Coronary artery (tissue), 2 donors: ENCODE data around the gene VWA3B.

ENCODE experiments used
- DNase-seq: peaks from one replicate; pipeline ENCODE4 v3.0.0-alpha.2; 2017; ENCODE audit warnings: low spot score
- H3K27ac ChIP-seq, 2 donors: fragments of 200-600 bp; sonication (generic); one replicate each; pipeline ENCODE4 v1.5.1; 2016 to 2019
- H3K4me3 ChIP-seq: fragments of 200-600 bp; sonication (generic); 2 replicates; pipeline ENCODE4 v1.5.1; 2016; ENCODE audit warnings: mild to moderate bottlenecking, moderate library complexity
- TF ChIP-seq, protein P1 (sequence below): fragments of 200-600 bp; sonication (generic); IDR thresholded peaks from one replicate; pipeline ENCODE4 v1.5.1; 2019; ENCODE audit warnings: antibody characterized with exemption

VWA3B gene

DNA sequence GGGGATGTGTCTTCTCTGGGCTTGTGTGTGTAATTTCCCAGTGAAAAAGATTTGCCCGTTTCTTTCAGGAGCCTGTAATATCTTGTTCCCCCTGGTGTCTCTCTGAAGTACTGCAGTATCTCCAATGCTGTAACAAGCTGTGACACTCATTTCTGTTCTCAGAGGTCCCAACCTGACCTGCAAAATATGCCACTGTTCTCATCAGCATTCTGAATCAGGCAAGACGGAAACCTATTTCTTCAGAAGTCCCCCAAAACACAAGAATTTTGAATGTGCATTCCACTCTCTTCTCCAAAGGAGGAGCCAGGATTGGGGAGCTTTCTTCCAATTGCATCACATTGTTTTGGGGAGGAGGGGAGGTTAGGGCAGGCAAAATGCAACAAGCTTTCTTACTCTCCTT is 182.3 kb downstream of the VWA3B start:
- Histone ChIP-seq H3K27ac (peak overlapping the region; percentile 72 to 76), H3K4me3 (no peak overlapping the region)
- TF ChIP-seq, protein P1, sequence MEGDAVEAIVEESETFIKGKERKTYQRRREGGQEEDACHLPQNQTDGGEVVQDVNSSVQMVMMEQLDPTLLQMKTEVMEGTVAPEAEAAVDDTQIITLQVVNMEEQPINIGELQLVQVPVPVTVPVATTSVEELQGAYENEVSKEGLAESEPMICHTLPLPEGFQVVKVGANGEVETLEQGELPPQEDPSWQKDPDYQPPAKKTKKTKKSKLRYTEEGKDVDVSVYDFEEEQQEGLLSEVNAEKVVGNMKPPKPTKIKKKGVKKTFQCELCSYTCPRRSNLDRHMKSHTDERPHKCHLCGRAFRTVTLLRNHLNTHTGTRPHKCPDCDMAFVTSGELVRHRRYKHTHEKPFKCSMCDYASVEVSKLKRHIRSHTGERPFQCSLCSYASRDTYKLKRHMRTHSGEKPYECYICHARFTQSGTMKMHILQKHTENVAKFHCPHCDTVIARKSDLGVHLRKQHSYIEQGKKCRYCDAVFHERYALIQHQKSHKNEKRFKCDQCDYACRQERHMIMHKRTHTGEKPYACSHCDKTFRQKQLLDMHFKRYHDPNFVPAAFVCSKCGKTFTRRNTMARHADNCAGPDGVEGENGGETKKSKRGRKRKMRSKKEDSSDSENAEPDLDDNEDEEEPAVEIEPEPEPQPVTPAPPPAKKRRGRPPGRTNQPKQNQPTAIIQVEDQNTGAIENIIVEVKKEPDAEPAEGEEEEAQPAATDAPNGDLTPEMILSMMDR, result peak; percentile 37
- DNase-seq, result no peak

DNA sequence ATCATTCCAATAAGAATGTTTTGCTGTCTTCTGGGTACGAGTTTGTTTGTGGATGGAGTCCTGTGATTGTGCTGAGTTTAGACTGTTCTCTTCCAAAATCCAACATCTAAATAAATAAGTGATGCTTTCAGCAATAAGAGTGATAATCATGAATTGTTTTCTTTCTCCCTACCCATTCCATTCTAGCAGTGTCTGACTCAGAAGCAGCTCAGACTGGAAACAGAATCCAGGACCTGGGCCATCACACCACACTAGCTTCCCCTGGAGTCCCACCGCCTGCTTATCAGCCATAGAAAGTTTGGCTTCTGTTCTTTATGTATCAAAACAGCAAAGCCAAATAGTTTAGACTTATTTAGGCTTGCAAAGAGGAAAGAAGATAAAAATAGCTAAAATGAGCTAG is 182.9 kb downstream of the VWA3B start:
- TF ChIP-seq, protein P1, result no peak
- Histone ChIP-seq H3K4me3 (peak overlapping the region; percentile 4), H3K27ac (peak overlapping the region; percentile 72 to 76)
- no peak for DNase-seq

DNA sequence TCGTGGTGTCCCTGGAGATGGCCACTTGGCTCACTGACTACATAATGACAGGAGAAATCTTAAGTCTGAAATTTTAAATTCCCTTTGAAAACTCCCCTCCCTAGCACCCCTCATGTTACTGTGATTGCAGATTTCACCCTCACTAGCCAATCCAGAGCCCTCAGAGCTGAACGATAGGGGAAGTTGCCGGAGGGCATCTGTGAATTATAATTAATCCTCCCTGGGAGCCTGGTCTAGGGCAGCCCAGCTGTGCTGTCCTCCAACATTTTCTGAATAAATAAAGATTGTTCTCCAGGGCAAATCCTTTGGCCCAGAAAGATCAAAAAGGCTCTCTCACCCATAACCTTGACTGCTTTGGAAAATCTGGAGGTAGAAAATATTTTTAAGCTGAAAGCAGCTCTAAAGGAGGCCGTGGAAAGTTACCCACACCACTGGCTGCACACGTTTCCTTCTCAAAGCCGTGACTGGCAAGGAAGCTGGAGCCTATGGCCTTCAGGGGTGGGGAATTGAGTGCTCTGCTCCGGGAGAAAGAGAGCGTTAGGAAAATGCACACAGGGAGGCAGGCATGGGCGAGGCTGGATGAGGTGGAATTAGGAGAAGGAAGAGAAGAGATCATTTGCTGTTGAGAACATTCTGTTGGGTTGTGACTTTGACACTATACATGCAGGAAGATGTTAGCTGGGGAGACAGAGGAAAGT is 190.3 kb downstream of the VWA3B start:
- no peak for DNase-seq
- TF ChIP-seq, protein P1, result no peak
- Histone ChIP-seq H3K4me3 (no peak overlapping the region), H3K27ac (peak overlapping the region in 1 of 2 donors; percentile 10)

DNA sequence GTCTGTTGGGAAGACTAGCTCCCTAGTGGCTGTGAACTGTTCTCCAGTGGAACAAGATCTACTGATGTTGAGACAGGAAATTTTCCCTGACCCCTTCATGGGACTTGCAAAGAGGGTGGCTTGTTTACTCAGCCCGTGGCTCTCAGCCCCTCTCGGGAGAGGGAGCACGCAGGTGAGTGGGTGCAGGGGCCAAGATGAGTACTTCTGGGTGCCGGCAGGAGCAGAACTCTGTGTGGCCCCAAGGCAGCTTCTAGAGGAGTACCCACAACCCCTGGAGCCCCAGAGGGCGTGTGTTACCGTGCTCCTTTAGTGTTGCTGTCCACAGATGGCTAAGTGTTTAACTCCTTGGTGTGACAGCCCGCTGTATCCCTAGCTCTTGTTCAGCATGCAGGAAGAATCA is 191.1 kb downstream of the VWA3B start:
- DNase-seq, result no peak
- TF ChIP-seq, protein P1, result no peak
- no peak overlapping the region for H3K27ac ChIP-seq
- H3K4me3 ChIP-seq, result no peak overlapping the region

DNA sequence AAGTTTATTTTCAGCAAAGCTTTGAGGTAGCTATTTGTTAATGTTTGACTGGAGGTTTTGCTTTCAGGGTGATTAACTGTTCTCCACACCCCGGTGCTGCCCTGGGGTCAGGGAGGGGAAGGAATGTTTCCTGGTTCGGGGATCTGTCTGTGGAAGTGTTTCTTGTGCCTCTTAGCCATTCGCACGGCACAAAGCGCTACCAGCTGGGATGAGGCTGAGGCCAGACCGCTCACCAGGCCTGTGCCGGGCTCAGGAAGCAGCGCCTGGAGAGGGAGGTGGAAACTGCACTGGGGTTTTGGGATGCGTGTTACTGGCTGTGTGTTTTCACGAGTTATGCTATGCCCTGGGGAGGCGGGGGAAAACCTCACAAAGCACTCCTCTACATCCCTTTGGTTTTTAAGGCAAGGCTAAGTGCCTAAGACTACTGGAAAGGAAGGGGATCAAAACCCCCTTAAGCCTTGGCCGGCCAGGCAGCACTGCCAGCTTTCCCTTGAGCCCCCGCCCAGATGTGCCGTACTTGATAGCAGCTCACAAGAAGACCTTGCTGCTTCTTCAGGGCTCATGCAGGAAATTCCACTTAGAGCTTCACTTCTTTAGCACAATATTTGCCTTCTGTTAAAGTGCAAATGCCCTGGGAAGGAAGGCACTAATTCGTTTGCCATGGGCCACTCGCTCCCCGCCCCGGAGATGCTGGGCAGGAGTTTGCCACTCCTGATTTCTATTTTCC is 193.6 kb downstream of the VWA3B start:
- Histone ChIP-seq H3K4me3 (no peak overlapping the region), H3K27ac (no peak overlapping the region)
- TF ChIP-seq, protein P1, result no peak
- DNase-seq, result no peak

DNA sequence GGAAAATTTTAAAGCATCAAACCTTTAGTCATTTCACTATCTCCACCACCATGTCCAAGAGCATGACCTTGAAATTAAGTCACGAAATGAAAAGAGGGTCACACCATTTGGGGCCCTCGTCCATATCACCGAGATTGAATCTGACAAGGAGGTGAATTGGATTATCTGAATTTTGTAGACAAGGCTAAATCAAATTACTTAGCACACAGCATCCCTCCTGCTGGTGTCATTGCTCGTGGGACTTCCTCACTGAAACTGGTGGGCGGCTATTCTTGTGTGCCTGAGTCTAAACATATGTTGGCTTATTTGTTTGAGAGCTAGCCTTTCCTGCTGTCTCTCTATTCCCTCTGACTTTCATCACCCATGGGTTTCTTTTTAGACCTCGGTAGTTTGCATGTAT is 194.6 kb downstream of the VWA3B start:
- TF ChIP-seq, protein P1, result no peak
- no peak overlapping the region for H3K27ac ChIP-seq
- no peak for DNase-seq

DNA sequence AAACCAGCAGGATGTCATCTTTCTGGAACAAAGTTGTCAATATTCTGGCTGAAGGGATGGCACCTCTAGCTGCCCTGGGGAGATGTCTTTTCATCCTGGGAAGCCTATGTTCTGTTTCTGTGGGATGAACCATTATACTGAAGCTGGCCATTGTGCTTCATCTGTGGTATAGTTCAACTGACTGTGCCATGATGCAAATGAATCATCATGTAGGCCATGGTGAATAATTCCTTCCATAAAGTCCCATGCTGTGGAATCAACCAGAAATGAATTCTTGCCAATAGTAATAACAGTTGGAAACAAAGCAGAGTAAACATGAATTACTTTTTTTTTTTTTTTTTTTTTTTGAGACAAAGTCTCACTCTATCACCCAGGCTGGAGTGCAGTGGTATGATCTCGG is 195.1 kb downstream of the VWA3B start:
- no peak overlapping the region for H3K27ac ChIP-seq
- TF ChIP-seq, protein P1, result no peak
- H3K4me3 ChIP-seq, result no peak overlapping the region
- DNase-seq, result no peak

More for the DNA sequence above, 194.6 kb downstream of the VWA3B start:
- no peak overlapping the region for H3K4me3 ChIP-seq
